Esophagus squamous epithelium (tissue), 5 donors: ENCODE results near the gene FEZ2. TPM values are rescaled to one million over a fixed set of nuclear protein-coding genes. Genes with fewer than 3 reads are reported as not detected.

Experiments used
- DNase-seq: peaks from one replicate; lab custom pipeline; 2025; lab: John Stamatoyannopoulos, UW
- H3K27ac ChIP-seq, 4 donors: fragments of 200-600 bp; sonication (generic); one replicate each; pipeline ENCODE4 v1.5.1; 2016 to 2019; ENCODE audit warnings: mild to moderate bottlenecking in 1 of 4
- H3K27me3 ChIP-seq, 4 donors: fragments of 200-600 bp; sonication (generic); 1 replicate in 3 of 4; 2 replicates in 1 of 4; pipeline versions ENCODE4 v1.5.1 to v1.6.0; 2017 to 2021; ENCODE audit warnings: antibody characterized with exemption in 1 of 4
- H3K36me3 ChIP-seq, 3 donors: fragments of 200-600 bp; sonication (generic); one replicate each; pipeline ENCODE4 v1.5.1; 2016 to 2019
- H3K4me1 ChIP-seq, 3 donors: fragments of 200-600 bp; sonication (generic); one replicate each; pipeline ENCODE4 v1.5.1; 2017 to 2019
- H3K4me3 ChIP-seq, 4 donors: fragments of 200-600 bp; sonication (generic); 1 replicate in 3 of 4; 2 replicates in 1 of 4; pipeline ENCODE4 v1.5.1; 2016 to 2019; ENCODE audit warnings: mild to moderate bottlenecking in 2 of 4, moderate library complexity in 1 of 4
- H3K9me3 ChIP-seq, 3 donors: fragments of 200-600 bp; sonication (generic); one replicate each; pipeline ENCODE4 v1.5.1; 2016 to 2019
- CTCF ChIP-seq, 6 experiments: fragments of 450-650 bp in 4 of 6; fragments of 200-600 bp in 2 of 6; sonication (generic) in 2 of 6; IDR thresholded peaks; one replicate each; pipeline ENCODE4 v1.5.1; 2016 to 2019; ENCODE audit warnings: antibody characterized with exemption in 6 of 6, mild to moderate bottlenecking in 4 of 6, moderate library complexity in 4 of 6
- POLR2A ChIP-seq, 4 donors: fragments of 450-650 bp; IDR thresholded peaks; one replicate each; pipeline ENCODE4 v1.6.1; 2017; ENCODE audit warnings: antibody characterized with exemption in 4 of 4, mild to moderate bottlenecking in 4 of 4, moderate library complexity in 3 of 4
- WGBS, 2 donors: methylation state at CpG; one replicate each; pipeline ENCODE4 v1.1.5; 2018; 5-methylcytosine and 5-hydroxymethylcytosine counted together
- intact Hi-C: fragments of 100-400 bp; cut with DNase I; formaldehyde crosslinking; loops from one replicate; pipeline ENCODE4 v1.15.0; 2022
- total RNA-seq, 4 donors: library from RNA; depleted of rRNA; stranded (reverse); fragments of >200 nt; gene quantifications; one replicate each; pipeline ENCODE4 v1.1.0, GENCODE V29; 2016
- donor health status: DM: yes; HTN: yes; CAD: no.

FEZ2 gene
- total RNA-seq, 4 donors from 2014 or later = 9.2 to 34.9 (median 26.4) TPM

DNA sequence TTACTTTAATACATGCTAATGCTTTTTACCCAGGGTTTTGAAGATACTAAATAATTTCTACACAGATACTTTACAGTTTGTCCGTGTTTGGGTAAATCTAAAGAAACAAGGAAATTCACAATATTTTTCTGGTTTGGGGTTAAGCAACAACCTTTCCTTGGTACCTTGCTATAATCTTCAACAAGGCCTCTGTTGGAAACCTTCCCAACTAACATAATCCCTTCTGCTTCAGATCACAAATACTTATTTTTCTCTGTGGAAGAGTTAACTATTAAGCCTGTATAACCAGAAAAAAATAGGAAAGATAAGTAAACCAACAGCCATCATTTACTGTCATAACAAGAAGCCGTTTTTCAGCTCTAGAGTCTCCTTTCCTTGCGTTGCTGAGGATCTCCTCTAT is 15.0 kb downstream of the FEZ2 start:
- Histone ChIP-seq H3K27me3 (no peaks in the 10 kb centered on the region), H3K4me3 (no peak overlapping the region), H3K27ac (no peak overlapping the region), H3K9me3 (no peaks in the 10 kb centered on the region), H3K4me1 (peaks cover 0 to 25% (median 3%) of the 10 kb centered on the region in 3 donors), H3K36me3 (peaks cover 4 to 90% (median 13%) of the 10 kb centered on the region in 3 donors)
- intact Hi-C loops = no loop called here
- no peak for DNase-seq
- WGBS, 2 donors = 65 to 73% methylated on average over 3 of the region's 3 CpGs
- TF ChIP-seq CTCF (IDR thresholded peaks at IDR 0.05) = no peak

DNA sequence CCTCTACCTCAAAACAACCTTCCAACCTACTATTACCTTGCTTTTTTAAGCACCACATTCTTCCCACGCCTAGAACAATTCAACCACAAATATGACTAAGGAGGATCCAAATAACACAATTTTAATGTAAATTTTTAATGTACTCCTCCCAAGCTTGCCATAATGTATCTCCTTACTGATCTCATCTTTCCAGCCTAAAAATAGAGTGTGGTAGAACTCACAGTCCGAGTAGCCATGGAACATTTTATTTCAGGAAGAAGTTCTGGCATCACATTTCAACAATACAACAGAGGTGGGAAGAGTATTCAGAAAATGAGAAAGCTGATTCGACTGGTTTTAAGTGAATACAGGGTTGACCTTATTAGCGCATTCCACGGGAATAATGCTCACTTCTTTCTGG is 15.4 kb downstream of the FEZ2 start:
- peaks cover 4 to 93% (median 13%) of the 10 kb centered on the region in 3 donors for H3K36me3 ChIP-seq
- no peak overlapping the region for H3K4me3 ChIP-seq
- intact Hi-C loops = no loop called here
- no peaks in the 10 kb centered on the region for H3K27me3 ChIP-seq
- WGBS, 2 donors = 82 to 87% methylated on average over 5 of the region's 5 CpGs
- H3K27ac ChIP-seq = no peak overlapping the region
- peaks cover 0 to 27% (median 3%) of the 10 kb centered on the region in 3 donors for H3K4me1 ChIP-seq
- DNase-seq = no peak
- H3K9me3 ChIP-seq = no peaks in the 10 kb centered on the region
- TF ChIP-seq POLR2A (IDR thresholded peaks at IDR 0.05) (no peak), CTCF (IDR thresholded peaks at IDR 0.05) (no peak)

- no peak for DNase-seq
- Histone ChIP-seq H3K9me3 (no peaks in the 10 kb centered on the region), H3K27me3 (peaks cover 0 to 6% (median 0%) of the 10 kb centered on the region in 4 donors), H3K4me3 (no peak overlapping the region), H3K4me1 (peaks cover 0 to 40% (median 14%) of the 10 kb centered on the region in 3 donors), H3K27ac (no peak overlapping the region), H3K36me3 (peaks cover 4 to 85% (median 13%) of the 10 kb centered on the region in 3 donors)
- intact Hi-C loops = no loop called here
- TF ChIP-seq POLR2A (IDR thresholded peaks at IDR 0.05) (no peak), CTCF (IDR thresholded peaks at IDR 0.05) (no peak)
Observed at GRCh38 chr2:36579297-36579664, 18.7 kb downstream of the FEZ2 start.

GRCh38 chr2:36578343-36579296 is 19.3 kb downstream of the FEZ2 start:
- WGBS, 2 donors = 63 to 76% methylated on average over 10 of the region's 10 CpGs

More at GRCh38 chr2:36578343-36579296, 19.3 kb downstream of the FEZ2 start:
- H3K4me3 ChIP-seq = no peak overlapping the region
- TF ChIP-seq POLR2A (IDR thresholded peaks at IDR 0.05) (no peak), CTCF (IDR thresholded peaks at IDR 0.05) (no peak)
- DNase-seq = no peak
- peaks cover 4 to 85% (median 13%) of the 10 kb centered on the region in 3 donors for H3K36me3 ChIP-seq
- H3K4me1 ChIP-seq = peaks cover 0 to 37% (median 14%) of the 10 kb centered on the region in 3 donors
- intact Hi-C loops = no loop called here
- no peaks in the 10 kb centered on the region for H3K9me3 ChIP-seq
- H3K27me3 ChIP-seq = peaks cover 0 to 6% (median 0%) of the 10 kb centered on the region in 4 donors
- H3K27ac ChIP-seq = peak overlapping the region in 1 of 4 donors; percentile 7
